COLO668 (cell line): ENCODE measurements around the gene SH3GL3.

ENCODE experiments used
- DNase-seq: peaks from one replicate; lab custom pipeline; 2025; ENCODE audit not compliant: unreplicated experiment; lab: John Stamatoyannopoulos, UW

The SH3GL3 gene

GRCh38 chr15:83565138-83565537, 118.0 kb downstream of the SH3GL3 start:
- DNase-seq, result no peak

GRCh38 chr15:83565553-83566159, 118.5 kb downstream of the SH3GL3 start:
- no peak for DNase-seq

GRCh38 chr15:83567318-83567717, 120.2 kb downstream of the SH3GL3 start:
- DNase-seq, result no peak

- no peak for DNase-seq
These were observed 122.2 kb downstream of the SH3GL3 start for GRCh38 chr15:83569341-83569740.

GRCh38 chr15:83570756-83571155, 123.6 kb downstream of the SH3GL3 start:
- DNase-seq, result no peak

GRCh38 chr15:83571820-83572707, 124.9 kb downstream of the SH3GL3 start:
- no peak for DNase-seq

GRCh38 chr15:83574345-83574744, 127.2 kb downstream of the SH3GL3 start:
- no peak for DNase-seq

GRCh38 chr15:83578691-83579090, 131.6 kb downstream of the SH3GL3 start:
- DNase-seq, result no peak

- DNase-seq, result no peak
These were observed 134.2 kb downstream of the SH3GL3 start for GRCh38 chr15:83581381-83581780.

GRCh38 chr15:83582381-83582780, 135.2 kb downstream of the SH3GL3 start:
- no peak for DNase-seq

- DNase-seq, result no peak
These were observed 138.6 kb downstream of the SH3GL3 start for GRCh38 chr15:83585601-83586335.

GRCh38 chr15:83587091-83587490, 139.9 kb downstream of the SH3GL3 start:
- no peak for DNase-seq

- no peak for DNase-seq
These were observed 141.3 kb downstream of the SH3GL3 start for GRCh38 chr15:83588441-83588840.

- no peak for DNase-seq
These were observed 145.4 kb downstream of the SH3GL3 start for GRCh38 chr15:83592370-83593040.

GRCh38 chr15:83595191-83595590, 148.1 kb downstream of the SH3GL3 start:
- no peak for DNase-seq

GRCh38 chr15:83598031-83598430, 150.9 kb downstream of the SH3GL3 start:
- DNase-seq, result no peak

- no peak for DNase-seq
These were observed 154.9 kb downstream of the SH3GL3 start for GRCh38 chr15:83602021-83602420.

- no peak for DNase-seq
These were observed 157.4 kb downstream of the SH3GL3 start for GRCh38 chr15:83604549-83604948.

GRCh38 chr15:83605111-83605945, 158.2 kb downstream of the SH3GL3 start:
- DNase-seq, result no peak

- no peak for DNase-seq
These were observed 163.0 kb downstream of the SH3GL3 start for GRCh38 chr15:83610132-83610531.
